Measurements from ENCODE around the gene MTMR3.
"Not testable (repeated sequence)": the region's sequence is repeated elsewhere in the genome, so short reads cannot be mapped to it uniquely, and the experiment has no call there.

The MTMR3 gene

DNA sequence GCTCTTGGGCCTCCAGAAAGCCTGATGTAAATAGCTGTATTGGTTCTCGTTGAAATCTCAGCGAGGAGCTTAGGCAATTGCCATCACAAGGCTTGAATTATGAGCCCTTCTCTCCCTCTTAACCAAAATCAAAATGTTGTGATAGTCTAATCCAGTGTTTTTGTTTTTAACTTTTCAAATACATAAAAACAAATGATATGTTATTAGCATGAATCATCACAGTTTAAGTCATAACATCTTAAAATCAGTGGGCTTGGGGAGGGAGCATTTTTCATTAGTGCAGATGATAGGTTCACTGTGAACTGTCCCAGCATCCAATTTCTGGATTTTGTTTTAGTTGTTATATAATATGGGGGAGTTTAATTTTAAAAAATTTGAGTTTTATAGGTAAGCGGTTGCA lies 148.4 kb downstream of the MTMR3 start:
- no peak for DNase-seq

DNA sequence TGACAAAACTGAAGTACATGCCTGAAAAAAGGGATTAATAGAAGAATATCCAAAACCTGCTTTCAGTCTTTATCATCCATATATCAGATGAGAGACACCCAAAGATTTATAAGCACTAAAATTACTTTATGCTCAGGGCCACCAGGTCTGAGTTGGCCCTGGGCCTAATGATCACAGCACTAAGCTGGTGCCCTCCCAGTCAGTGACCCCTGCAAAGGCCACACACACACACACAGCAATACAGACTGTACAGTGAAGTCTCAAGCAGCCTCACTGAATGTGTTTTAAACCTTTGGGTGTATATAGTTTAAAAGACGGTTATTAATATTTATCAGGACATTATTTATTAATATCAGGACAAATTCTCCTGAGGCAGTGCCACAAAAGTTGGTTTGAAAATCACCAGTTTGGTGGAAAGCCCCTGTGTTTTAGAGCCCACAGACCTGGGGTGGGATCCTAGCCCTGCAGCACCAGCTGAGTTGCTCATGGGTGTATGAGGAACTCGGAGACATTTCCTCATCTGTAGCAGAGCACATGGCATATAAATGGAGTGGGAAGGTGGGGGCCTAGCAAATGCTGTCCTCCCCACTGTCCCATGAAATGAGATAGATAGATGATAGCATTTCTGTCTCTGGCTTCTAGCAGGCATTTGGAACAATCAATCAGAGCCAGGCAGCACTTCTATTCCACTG lies 148.9 kb downstream of the MTMR3 start:
- DNase-seq, result no peak

DNA sequence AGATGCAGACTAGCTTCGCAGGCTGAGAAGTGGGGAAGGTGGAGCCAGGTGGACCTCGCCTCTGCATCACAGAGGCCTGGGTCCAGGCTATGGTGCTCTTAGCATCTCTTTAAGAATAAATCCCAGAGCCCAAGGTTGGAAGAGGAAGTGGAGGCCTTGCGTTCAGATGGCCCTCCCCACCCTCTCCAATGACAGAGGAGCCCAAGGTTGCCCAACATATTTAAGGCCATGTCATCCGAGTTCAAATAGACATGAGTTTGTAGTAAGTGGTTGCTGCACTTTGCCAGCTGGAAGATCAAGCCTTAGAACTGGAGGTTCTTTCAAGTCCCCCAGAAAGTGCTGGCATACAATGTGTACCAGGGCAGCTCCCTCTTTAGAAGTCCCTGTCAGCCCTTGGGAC lies 150.2 kb downstream of the MTMR3 start:
- no peak for DNase-seq

DNA sequence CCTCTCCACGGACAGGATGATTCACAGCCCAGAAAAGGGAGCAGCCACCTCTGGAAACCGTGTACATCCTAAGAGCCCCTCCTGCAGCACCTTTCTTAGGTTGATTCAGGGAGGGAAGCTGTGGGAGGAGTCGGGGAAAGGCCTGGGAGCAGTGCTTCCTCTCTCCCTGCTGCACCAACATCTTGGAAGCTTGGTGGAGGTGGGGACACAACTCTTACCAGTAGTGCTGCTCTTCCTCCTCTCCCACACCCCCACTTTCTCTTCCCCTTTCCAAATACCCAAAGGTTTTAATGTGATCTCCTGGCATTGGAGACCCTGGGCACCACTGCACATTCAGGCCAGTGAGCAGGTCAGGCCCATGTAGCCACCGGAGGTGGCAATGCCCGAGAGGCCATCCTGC lies 150.9 kb downstream of the MTMR3 start:
- DNase-seq, result no peak

DNA sequence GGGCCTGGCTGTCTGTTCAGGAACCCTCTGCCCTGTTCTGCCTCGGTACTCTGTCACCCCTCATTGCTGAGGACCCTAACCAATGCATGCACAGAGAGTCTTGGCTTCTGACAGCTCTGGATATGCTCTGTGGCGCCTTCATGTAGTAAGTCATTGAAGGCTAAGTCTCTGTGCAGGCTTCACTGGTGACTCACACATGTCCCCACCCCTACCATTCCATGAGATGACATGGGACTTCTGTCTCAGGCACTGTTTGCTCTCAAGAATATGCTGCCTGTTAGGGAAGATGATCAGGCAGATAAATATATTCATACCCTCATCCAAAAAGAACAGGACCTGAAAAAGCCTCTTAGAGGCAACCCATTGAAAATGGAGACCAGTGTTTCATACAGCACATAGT lies 153.7 kb downstream of the MTMR3 start:
- no peak for DNase-seq

DNA sequence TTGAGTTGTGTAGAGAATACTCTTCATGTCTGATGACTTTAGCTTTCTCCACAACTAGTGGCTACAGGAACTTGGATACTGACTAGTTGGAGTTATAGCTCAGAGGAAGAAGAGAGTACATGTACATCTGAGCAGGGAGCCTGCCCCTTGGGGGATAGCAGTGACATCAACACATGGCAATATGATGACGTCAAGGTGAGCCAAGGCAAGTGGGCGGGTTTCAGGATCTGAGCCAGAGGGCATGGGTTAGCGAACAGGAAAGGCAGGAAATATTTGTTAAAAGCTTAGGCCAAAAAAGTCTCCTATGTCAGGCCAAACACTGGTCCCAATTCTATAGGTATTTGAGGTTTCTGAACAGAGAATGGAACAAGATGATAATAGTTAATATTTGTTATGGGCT lies 155.2 kb downstream of the MTMR3 start:
- DNase-seq, result no peak

DNA sequence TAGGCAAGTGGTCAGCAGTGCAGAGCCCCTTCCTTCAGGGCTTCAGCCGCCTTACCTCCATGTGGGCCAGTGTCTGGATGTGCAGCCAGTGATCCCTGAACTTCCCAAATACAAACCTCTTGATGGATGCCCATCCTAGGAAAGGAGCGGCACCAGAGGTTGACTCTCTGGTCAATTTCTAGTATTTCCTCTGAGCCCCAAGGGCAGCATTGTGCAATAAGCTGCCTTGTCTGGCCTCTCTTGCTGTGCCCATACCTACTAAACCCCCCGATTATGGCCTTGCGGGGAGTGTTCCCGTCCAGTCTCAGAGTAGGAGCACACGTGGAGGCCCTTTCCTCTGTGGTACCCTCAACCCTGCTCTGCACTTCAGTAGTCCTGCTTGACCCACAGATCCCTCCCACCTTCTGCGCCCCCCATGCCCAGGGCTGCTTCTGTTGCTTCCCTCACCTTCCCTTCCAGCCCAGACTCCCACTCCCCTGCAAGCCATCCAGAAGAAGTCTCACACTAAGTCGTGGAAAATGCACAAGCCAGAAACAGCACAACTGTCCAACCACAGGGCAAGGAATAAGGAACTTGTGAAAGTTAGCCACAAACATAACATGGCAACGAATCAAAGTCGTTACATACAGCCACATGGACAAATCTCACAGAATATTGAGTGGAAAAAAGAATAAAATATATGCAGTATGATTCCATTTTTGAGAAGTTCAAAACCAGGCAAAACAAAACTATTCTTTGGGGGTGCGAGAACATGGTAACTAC lies 157.7 kb downstream of the MTMR3 start:
- no peak for DNase-seq

DNA sequence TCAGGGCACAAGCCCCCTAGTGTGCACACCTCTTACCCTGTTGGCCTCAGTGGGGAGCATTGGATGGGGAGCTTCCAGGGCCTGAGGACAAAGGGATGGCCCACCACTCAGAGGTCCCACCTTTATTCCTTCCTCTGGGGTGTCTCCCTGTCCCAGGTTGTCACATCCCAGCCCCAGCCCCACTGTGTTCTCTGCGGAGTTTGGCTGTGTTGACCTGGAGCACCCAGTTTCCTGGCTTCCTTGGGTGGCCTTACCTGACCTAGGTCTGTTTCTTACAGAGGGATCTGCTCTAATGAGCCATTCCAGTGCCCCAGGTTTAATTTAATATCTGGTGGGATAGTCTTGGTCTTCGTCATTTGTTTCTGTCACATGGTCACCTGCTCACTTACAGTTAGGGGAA lies 158.5 kb downstream of the MTMR3 start:
- no peak for DNase-seq

DNA sequence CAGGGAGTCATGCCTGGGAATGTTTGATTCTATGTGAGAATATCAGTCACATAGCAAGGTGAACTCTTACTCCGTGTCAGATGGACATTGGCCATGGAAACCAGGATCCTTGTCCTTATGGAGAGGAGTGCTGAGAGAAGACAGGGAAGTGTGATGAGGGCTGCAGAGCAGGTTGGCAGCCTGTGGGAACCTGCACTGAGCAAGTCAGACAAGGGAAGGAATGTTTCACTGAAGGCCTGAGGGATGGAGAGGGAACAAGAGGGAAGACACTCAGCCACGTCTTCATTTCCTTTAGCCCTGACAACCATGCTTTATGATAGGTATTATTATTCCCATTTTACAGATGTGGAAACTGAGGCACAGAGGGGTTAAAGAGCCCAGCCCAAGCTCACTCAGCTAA lies 158.9 kb downstream of the MTMR3 start:
- DNase-seq, result no peak

DNA sequence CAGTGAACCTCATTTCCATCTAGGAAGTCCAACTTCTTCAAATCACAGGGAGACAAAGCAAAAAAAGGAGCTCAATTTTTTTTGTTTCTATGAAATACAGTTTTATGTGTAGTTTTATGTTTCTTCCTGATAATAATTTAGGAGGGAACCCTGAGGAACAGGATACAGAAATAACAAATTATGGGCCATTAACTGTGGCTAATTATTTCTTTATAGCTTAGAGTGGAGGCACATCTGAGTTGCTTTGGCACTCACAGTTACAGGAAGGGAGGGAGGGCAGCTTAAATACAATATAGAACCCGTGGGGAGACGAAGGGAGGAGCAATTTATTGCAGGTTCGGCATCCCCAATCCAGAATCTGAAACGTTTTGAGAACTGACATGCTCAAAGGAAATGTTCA lies 160.2 kb downstream of the MTMR3 start:
- no peak for DNase-seq

DNA sequence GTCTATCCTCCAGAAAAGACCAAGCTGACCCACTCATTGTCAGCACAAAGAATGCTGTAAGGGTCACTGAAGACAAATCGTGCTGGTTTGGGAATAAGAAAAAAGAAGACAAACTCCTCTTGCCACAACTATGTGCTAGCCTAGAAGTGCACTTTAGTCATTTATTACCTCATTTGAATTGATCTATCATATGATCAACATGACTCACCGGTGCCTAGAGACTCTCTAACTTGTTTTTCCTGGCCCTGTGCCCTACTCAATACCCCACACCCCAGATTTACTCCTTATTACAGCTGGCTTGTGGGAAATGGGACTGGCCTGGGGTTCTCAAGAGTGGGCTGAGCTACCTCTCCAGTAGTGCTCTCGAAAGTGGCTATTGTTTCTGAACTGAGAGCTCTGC lies 161.4 kb downstream of the MTMR3 start:
- no peak for DNase-seq

DNA sequence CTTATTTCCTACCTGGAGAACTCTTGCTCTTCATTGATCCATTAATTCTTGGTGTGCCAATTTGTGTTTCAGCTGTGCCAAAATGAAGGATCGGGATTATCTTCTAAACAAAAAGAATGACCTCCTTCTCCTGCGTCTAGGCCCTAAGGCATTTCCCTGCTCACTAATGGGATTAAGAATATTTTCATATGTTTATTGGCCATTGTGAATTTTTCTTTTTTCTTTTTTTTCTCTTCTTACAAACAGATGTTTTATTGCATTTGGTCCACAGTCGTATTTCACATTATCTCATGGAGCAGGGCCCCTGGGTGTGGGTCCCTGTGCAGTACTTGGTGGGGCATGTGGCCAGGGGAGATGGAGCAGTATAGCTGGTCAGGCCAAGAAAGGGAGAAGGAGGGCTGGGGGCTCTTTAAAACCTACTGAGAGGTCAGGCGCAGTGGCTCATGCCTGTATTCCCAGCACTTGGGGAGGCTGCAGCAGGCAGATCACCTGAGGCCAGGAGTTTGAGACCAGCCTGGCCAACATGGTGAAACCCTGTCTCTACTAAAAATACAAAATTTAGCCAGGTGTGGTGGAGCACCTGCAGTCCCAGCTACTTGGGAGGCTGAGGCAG lies 162.0 kb downstream of the MTMR3 start:
- no peak for DNase-seq

DNA sequence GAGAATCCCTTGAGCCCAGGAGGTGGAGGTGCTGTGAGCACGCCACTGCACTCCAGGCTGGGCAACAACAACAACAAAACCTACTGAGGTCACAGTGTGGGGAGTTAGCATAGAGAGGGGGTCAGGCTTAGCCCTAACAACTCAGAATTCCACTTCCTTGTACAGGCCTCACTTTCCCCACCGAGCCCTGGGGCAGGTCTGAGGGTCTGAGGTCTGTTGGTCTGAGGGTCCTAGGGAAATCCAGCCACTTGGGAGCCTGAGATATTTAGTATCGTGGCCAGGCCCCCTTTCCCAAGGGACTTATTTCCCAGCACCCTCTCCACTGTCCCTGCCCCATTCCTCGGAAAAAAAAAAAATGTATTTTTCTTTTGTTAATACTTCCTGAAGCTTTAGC lies 162.5 kb downstream of the MTMR3 start:
- DNase-seq, result no peak

DNA sequence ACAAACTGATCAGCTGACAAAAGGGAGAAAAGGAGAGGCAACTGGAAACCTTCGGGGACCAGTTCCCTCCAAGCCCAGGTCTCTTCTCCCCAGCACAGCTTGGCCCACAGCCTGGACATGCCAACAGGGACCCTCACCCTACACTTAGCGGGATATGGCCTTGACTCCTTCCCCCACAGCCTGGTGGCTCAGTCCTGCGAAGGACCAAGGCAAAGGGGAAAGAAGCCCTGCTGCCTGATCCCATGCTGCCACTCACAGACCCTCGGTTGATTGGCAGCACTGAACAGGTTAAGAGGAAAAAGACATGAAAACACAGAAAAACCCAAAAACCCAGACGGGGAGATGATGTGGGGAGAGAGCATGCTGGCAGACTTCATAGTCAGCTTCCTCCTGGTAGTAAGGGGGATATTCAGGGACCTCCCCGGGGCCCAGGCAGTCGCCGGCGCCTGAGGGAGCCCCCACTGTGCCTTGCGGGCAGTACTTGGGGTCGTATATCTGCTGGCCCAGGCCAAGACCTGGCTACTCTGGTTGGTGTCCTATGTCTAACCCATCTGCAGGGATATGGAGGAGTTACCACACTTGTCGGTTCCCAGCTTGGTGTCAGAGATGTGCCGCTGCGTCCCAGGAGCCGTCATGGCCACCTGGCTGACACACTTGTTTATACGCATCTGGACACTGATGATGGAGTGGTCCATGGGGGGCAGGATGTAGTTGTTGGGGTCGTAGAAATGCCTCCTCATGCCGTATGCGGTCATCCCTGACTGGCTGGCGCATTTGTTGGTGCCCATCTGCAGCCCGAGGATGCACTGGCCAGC lies 163.1 kb downstream of the MTMR3 start:
- no peak for DNase-seq

DNA sequence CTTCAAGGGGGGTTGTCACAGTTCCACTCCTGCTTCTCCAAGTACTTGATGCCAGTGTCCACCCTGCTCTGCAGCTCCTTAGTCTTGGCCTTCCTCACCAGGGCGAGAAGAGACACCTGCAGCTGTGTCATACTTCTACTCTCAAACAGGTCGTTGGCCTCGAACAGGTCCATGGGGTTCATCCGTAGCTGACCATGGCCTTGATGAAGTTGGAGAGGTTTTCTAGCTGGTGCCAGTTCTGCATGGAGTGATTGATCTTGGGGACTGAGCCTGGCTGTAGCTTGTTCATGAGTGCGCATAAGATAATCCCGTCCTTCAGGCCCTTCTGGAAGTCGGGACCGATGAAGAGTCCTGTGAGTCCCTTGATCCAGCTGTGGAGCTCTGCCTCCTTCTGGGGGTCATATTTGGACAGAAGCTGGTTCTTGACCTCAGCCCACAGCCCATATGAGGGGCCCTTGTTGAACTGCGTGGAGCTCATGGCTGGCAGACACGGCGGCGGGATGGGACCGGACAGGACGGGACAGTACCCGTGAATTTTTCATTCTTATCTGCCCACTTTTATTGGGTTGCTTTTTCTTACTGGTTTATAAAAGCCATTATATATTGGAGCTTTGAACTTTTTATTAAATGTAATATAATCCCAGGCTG lies 163.9 kb downstream of the MTMR3 start:
- no peak for DNase-seq

DNA sequence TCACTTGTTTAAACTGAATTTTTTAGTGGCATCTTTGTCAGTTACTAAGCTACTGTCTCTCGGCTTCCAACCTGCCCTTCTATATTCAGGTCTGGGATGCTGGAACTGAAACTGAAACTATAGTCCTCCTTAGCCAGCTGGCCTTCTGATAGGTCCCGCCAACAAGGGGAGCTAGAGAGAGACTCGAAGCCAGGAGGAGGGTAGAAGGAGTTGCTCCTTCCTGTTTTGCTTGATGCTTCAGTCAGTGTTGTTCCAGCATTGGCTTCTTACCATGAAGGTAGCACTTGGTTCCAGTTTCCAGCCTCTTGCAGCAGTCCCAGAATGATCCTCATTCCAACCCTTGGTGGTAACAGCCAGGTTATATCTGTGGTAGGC lies 164.4 kb downstream of the MTMR3 start:
- no peak for DNase-seq

DNA sequence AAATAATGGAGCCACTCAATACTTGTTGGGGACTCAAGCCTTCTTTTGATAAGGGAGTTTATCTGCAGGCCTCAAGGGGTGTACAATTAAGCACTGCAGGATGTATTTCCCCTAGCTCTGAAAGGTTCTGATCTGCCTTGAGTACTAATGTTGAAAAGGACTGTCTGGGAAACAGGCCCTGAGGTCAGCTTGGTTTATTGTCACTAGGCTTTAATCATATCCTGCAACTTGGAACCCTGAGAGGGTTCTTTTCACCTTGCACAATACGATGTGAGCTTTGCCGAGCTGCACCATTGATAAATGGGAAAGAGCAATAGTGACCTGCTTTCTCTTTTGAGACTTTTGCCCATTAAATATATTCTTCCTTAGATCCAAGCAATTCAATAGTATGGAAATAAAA lies 165.7 kb downstream of the MTMR3 start:
- DNase-seq, result no peak

DNA sequence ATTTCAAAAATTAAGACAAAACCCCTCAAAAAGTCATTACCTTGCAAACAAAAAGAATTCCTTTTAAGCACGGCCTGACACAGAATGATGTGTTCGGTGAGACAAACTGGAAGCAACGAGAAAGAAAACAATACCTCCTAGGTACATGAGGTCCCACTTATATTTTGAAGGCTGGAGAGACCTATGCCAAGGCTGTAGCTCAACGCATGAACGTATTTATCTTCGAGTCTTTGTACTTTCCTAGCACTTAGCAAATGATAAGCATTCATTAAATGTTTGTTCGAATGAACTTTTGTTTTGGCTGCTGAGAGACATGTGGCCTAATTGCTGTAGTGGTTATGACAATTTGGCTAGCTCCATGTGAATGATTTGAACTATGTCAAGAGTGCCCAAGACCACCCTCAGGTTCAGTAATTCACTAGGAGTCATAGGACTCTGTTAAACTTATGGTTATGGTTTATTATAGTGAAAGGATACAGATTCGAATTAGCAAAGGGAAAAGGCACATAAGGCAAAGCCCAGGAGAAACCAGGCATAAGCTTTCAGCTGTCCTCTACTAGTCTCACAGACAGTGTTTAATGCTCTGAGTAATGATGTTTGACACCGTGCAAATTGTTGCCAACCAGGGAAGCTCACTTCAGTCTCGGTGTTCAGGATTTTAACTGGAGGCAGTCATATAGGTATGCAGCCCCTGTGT lies 171.2 kb downstream of the MTMR3 start:
- no peak for DNase-seq

DNA sequence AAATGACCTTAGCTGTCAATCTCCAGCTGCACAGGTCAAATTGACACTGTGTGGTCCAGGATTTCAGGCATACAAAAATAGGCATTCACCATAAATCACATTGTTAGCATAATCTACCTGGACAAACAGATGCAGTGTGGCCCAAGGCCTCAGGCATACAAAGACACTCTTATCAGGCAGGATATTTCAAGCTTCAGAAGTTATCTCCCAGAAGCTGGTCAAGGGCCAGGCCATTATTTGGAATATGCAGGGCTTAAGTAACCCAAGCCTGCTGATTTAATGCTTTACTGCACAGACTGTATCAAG lies 171.7 kb downstream of the MTMR3 start:
- DNase-seq, result no peak

DNA sequence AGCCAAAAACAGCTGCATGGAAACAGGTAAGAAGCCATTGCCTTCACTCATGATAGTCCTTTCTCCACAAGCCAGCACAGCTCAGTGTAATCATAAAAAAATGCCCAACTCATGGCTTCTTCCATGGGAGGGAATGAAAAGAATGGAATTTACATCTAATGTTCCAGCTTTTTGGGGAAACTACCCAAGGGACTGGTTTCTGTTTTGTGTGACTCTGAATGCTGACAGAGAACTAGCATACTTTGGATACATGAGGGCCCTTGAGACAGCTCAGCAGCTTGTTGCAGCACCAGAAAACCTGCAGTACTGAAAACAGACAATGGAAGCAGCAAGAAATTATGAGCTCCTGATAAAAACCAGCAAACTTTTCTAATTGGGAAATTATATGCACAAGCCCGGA lies 173.0 kb downstream of the MTMR3 start:
- no peak for DNase-seq

DNA sequence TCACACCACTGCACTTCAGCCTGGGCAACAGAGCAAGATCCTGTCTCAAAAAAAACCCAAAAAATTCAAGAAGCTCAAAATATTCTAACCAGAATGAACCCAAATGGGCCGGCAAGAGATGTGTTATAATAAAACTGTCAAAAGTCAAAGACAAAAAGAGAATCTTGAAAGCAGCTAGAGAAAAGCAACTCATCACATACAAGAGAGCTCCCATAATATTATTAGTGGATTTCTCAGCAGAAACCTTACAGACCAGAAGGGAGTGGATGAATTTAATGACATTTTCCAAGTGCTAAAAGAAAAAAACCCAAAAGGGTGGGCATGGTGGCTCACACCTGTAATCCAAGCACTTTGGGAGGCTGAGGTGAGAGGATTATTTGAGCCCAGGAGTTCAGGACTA lies 174.4 kb downstream of the MTMR3 start:
- no peak for DNase-seq

DNA sequence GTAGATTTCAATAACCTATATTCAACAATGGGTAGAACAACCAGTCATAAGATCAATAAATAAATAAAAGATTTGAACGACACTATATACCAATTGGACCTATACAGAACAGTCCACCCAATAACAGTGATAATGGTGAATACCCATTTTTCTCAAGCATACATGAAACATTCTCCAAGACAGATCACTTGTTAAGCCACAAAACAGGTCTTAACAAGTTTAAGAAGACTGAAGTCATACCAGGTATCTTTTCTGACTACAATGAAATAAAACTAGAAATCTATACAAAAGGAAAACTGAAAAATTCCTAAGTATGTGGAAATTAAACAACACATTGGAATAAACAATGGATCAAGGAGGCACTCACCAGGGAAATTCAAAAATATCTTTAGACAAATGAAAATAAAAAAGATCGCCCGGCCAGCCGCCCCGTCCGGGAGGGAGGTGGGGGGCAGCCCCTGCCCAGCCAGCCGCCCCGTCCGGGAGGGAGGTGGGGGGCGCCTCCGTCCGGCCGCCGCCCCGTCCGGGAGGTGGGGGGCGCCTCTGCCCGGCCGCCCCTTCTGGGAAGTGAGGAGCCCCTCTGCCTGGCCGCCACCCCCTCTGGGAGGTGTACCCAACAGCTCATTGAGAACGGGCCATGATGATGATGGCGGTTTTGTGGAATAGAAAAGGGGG lies 176.5 kb downstream of the MTMR3 start:
- DNase-seq, result not testable (repeated sequence)

All from NCI-H526 treated with DMSO at 0.1 percent for 48 hours (cell line).